CD4-positive, alpha-beta T cell (primary cell): ENCODE data around the gene CD300H. TPM values are rescaled to one million over a fixed set of nuclear protein-coding genes. Genes with fewer than 3 reads are reported as not detected.

ENCODE experiments used
- ATAC-seq: fragments of 200-7000 bp; cut with Tn5 transposase; one replicate; pipeline ENCODE4 v1.10.0; 2022; ENCODE audit warnings: mild to moderate bottlenecking; ENCODE audit not compliant: poor library complexity
- CTCF ChIA-PET: fragments of 350-600 bp; sonication (Branson Sonifier 250); formaldehyde crosslinking; loops from one replicate; lab custom pipeline; 2021; ENCODE audit warnings: antibody characterized with exemption, inconsistent platforms; lab: Charles Lee
- POLR2A ChIA-PET: fragments of 350-600 bp; sonication (Branson Sonifier 250); formaldehyde crosslinking; loops from one replicate; lab custom pipeline; 2021; ENCODE audit warnings: antibody characterized with exemption, inconsistent platforms; lab: Charles Lee
- DNase-seq, 14 experiments: peaks; one replicate each; pipeline ENCODE4 v3.0.0-alpha.2; 2013 to 2020; ENCODE audit warnings: mixed read lengths in 2 of 14
- H3K27ac ChIP-seq, 2 donors: one replicate each; pipeline versions ENCODE4 v1.5.1 to v1.7.0; 2013; ENCODE audit warnings: low read length in 2 of 2, low read depth in 1 of 2, mild to moderate bottlenecking in 1 of 2
- H3K27me3 ChIP-seq, 2 experiments: 1 replicate in 1 of 2; 2 replicates in 1 of 2; pipeline versions ENCODE4 v1.6.1 to v1.7.0; 2013; ENCODE audit warnings: low read length in 2 of 2, control low read depth in 1 of 2, mild to moderate bottlenecking in 1 of 2, moderate library complexity in 1 of 2; ENCODE audit not compliant: insufficient read depth in 2 of 2, control insufficient read depth in 1 of 2
- H3K36me3 ChIP-seq: one replicate; pipeline ENCODE4 v1.6.1; 2013; ENCODE audit warnings: low read length, control low read depth; ENCODE audit not compliant: insufficient read depth
- H3K4me1 ChIP-seq: one replicate; pipeline ENCODE4 v1.6.1; 2013; ENCODE audit warnings: low read length, control low read depth; ENCODE audit not compliant: insufficient read depth
- H3K4me3 ChIP-seq: one replicate; pipeline ENCODE4 v1.5.1; 2013; ENCODE audit warnings: mild to moderate bottlenecking, low read length, moderate library complexity
- H3K9me3 ChIP-seq, 2 experiments: 1 replicate in 1 of 2; 2 replicates in 1 of 2; pipeline versions ENCODE4 v1.6.1 to v1.7.0; 2013; ENCODE audit warnings: low read length in 2 of 2, mild to moderate bottlenecking in 2 of 2, control low read depth in 1 of 2, moderate library complexity in 1 of 2; ENCODE audit not compliant: control insufficient read depth in 1 of 2, insufficient read depth in 1 of 2
- H3K27ac Mint-ChIP-seq: one replicate; pipeline ENCODE4 v1.8.0; 2020; ENCODE audit warnings: mixed read lengths
- H3K27me3 Mint-ChIP-seq: one replicate; pipeline ENCODE4 v1.8.0; 2021; ENCODE audit warnings: mixed read lengths
- H3K36me3 Mint-ChIP-seq: one replicate; pipeline ENCODE4 v1.8.0; 2021; ENCODE audit warnings: low read depth, mixed read lengths
- H3K4me1 Mint-ChIP-seq: one replicate; pipeline ENCODE4 v1.8.0; 2021; ENCODE audit warnings: low read depth, mixed read lengths
- H3K4me3 Mint-ChIP-seq: one replicate; pipeline ENCODE4 v1.8.0; 2020; ENCODE audit warnings: mild to moderate bottlenecking, mixed read lengths
- H3K9me3 Mint-ChIP-seq: one replicate; pipeline ENCODE4 v1.8.0; 2020; ENCODE audit warnings: mixed read lengths
- intact Hi-C, 2 experiments: fragments of 100-400 bp; cut with DNase I in 1 of 2; cut with micrococcal nuclease in 1 of 2; formaldehyde crosslinking; loops; one replicate each; pipeline versions ENCODE4 v1.15.1 to v1.9.0; 2023 to 2025; cut with DNase I, micrococcal nuclease
- total RNA-seq, 174 experiments: library from RNA in 2 of 174; stranded (reverse) in 2 of 174; gene quantifications; one replicate each; pipeline ENCODE4 v1.2.3 and lab custom pipeline; 2021 to 2026
- TF ChIP-seq, protein P1 (sequence below): fragments of 200-600 bp; IDR thresholded peaks from one replicate; pipeline ENCODE4 v1.8.0; 2022; ENCODE audit warnings: antibody characterized with exemption, mild to moderate bottlenecking

Gene CD300H
- total RNA-seq, 2 experiments from 2014 or later, result not detected

DNA sequence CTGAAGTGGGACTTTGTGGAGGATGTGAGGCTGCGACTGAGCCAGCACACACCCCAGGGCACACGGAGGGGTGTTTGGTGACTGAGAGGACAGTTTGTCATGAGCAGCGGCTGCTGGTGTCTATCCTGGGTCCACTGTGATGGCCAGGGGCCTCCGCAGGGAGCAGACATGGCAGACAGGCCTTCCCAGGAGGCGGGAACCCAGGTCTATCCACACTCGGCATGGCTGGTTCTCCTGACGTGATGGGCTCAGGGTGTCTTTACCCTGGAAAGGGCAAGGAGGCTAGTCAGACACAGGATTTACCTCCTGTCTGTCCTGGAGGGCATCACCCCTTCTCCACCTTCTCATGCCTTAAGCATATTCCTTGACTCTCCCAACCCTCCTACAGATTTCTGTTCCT is 20.7 kb downstream of the CD300H start:
- Mint-ChIP-seq H3K4me3 (no peak overlapping the region), H3K27ac (no peak overlapping the region), H3K4me1 (peaks cover 5% of the 10 kb centered on the region), H3K27me3 (no peaks in the 10 kb centered on the region), H3K9me3 (no peaks in the 10 kb centered on the region), H3K36me3 (no peaks in the 10 kb centered on the region)
- H3K9me3 ChIP-seq, result no peaks in the 10 kb centered on the region
- CTCF ChIA-PET, result no interaction called here
- no peak for ATAC-seq
- H3K36me3 ChIP-seq, result no peaks in the 10 kb centered on the region
- H3K4me3 ChIP-seq, result no peak overlapping the region
- no peaks in the 10 kb centered on the region for H3K4me1 ChIP-seq
- POLR2A ChIA-PET, result no interaction called here
- no peak for DNase-seq
- TF ChIP-seq, protein P1, sequence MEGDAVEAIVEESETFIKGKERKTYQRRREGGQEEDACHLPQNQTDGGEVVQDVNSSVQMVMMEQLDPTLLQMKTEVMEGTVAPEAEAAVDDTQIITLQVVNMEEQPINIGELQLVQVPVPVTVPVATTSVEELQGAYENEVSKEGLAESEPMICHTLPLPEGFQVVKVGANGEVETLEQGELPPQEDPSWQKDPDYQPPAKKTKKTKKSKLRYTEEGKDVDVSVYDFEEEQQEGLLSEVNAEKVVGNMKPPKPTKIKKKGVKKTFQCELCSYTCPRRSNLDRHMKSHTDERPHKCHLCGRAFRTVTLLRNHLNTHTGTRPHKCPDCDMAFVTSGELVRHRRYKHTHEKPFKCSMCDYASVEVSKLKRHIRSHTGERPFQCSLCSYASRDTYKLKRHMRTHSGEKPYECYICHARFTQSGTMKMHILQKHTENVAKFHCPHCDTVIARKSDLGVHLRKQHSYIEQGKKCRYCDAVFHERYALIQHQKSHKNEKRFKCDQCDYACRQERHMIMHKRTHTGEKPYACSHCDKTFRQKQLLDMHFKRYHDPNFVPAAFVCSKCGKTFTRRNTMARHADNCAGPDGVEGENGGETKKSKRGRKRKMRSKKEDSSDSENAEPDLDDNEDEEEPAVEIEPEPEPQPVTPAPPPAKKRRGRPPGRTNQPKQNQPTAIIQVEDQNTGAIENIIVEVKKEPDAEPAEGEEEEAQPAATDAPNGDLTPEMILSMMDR, result no peak
- H3K27ac ChIP-seq, result no peak overlapping the region
- intact Hi-C loops, result no loop called here
- peaks cover 0 to 3% of the 10 kb centered on the region in 2 experiments for H3K27me3 ChIP-seq

DNA sequence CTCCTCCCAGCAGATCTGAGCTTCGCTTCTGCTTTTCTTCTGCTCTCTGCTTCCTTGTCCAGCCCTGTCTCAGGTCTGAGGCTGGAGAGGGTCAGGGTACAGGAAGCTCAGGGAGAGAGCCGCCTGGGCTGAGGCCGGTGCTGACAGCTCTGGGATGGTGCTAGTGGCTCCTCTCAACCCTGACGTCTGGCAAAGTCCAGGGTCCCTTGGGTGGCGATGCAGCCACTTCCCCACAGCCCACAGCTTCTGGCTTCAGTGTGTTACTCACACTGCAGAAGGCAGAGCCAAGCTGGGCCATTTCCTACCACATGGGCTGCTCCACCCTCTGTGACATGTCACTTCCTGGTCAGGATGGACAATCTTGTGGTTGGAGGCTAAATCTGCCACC is 21.5 kb downstream of the CD300H start, which contains the start of gene CD300C:
TSS of gene CD300C (minus strand) at position 273 of the 388 bp plus-strand sequence. CDS start 333 bp downstream, outside the sequence.
- Histone ChIP-seq H3K27me3 (peaks cover 0 to 3% of the 10 kb centered on the region in 2 experiments), H3K9me3 (no peaks in the 10 kb centered on the region), H3K4me3 (peak within 1 kb of the TSS; percentile 7), H3K36me3 (no peaks in the 10 kb centered on the region), H3K27ac (no peak within 1 kb of the TSS), H3K4me1 (no peaks in the 10 kb centered on the region)
- peak; percentile 34 for ATAC-seq
- H3K4me3 Mint-ChIP-seq, result no peak within 1 kb of the TSS
- POLR2A ChIA-PET, result no interaction called here
- intact Hi-C loops, result no loop called here
- H3K9me3 Mint-ChIP-seq, result no peaks in the 10 kb centered on the region
- peak in 3 of 14 experiments; percentile 13 to 68 (median 57) for DNase-seq
- no peaks in the 10 kb centered on the region for H3K27me3 Mint-ChIP-seq
- H3K4me1 Mint-ChIP-seq, result peaks cover 5% of the 10 kb centered on the region
- no peaks in the 10 kb centered on the region for H3K36me3 Mint-ChIP-seq
- TF ChIP-seq, protein P1, result no peak
- H3K27ac Mint-ChIP-seq, result no peak within 1 kb of the TSS
- CTCF ChIA-PET, result no interaction called here

- Histone ChIP-seq H3K27ac (no peak overlapping the region), H3K4me1 (no peaks in the 10 kb centered on the region), H3K27me3 (peaks cover 0 to 3% of the 10 kb centered on the region in 2 experiments), H3K4me3 (peak overlapping the region; percentile 7), H3K9me3 (no peaks in the 10 kb centered on the region), H3K36me3 (no peaks in the 10 kb centered on the region)
- peaks cover 5% of the 10 kb centered on the region for H3K4me1 Mint-ChIP-seq
- ATAC-seq, result no peak
- no peaks in the 10 kb centered on the region for H3K27me3 Mint-ChIP-seq
- ChIA-PET POLR2A (no interaction called here), CTCF (no interaction called here)
- intact Hi-C loops, result no loop called here
- no peak overlapping the region for H3K27ac Mint-ChIP-seq
- DNase-seq, result peak in 2 of 14 experiments; percentile 20 to 41
- no peak overlapping the region for H3K4me3 Mint-ChIP-seq
- H3K9me3 Mint-ChIP-seq, result no peaks in the 10 kb centered on the region
- H3K36me3 Mint-ChIP-seq, result no peaks in the 10 kb centered on the region
- TF ChIP-seq, protein P1, result no peak
Observed at GRCh38 chr17:74544991-74545842, 22.1 kb downstream of the CD300H start.
